Breast epithelium (tissue), 3 donors: ENCODE results near the gene KLHL4.

ENCODE experiments used
- POLR2A ChIP-seq: fragments of 450-650 bp; IDR thresholded peaks from one replicate; pipeline ENCODE4 v1.6.1; 2016; ENCODE audit warnings: antibody characterized with exemption, mild to moderate bottlenecking, moderate library complexity
- POLR2AphosphoS5 ChIP-seq, 3 donors: sonication (generic); formaldehyde crosslinking; IDR thresholded peaks; one replicate each; pipeline ENCODE4 v1.6.1; 2017; ENCODE audit warnings: antibody characterized with exemption in 3 of 3
- TF ChIP-seq, protein P1 (sequence below), 3 donors: fragments of 450-650 bp; IDR thresholded peaks; one replicate each; pipeline ENCODE4 v1.5.1; 2016 to 2017; ENCODE audit warnings: antibody characterized with exemption in 3 of 3, mild to moderate bottlenecking in 3 of 3, moderate library complexity in 3 of 3

DNA sequence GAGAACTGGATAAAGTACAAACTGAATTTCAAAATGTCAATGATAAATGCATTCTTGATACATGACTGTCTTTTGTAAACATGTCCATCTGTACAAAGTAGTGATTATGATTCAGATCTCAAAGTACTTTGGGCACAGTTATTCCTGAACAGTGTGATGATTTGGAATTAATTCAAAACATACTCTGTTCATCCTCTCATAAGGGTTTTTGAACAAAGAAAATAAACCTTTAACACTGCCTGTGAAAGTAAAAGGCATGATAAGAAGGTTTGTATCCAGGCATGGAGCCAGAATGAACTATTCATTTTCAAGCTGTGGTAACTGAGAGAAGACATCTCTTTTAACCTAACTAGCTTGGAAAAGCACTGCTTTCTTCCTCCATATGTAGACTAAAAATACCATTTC, 883 bp upstream of the KLHL4 start:
- TF ChIP-seq, protein P1, sequence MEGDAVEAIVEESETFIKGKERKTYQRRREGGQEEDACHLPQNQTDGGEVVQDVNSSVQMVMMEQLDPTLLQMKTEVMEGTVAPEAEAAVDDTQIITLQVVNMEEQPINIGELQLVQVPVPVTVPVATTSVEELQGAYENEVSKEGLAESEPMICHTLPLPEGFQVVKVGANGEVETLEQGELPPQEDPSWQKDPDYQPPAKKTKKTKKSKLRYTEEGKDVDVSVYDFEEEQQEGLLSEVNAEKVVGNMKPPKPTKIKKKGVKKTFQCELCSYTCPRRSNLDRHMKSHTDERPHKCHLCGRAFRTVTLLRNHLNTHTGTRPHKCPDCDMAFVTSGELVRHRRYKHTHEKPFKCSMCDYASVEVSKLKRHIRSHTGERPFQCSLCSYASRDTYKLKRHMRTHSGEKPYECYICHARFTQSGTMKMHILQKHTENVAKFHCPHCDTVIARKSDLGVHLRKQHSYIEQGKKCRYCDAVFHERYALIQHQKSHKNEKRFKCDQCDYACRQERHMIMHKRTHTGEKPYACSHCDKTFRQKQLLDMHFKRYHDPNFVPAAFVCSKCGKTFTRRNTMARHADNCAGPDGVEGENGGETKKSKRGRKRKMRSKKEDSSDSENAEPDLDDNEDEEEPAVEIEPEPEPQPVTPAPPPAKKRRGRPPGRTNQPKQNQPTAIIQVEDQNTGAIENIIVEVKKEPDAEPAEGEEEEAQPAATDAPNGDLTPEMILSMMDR (IDR thresholded peaks at IDR 0.05), result no peak
- TF ChIP-seq POLR2AphosphoS5 (IDR thresholded peaks at IDR 0.05) (no peak), POLR2A (no peak)
